Right renal cortex interstitium (tissue), 3 donors: ENCODE data around the gene CLCN5. TPM values are rescaled to one million over a fixed set of nuclear protein-coding genes. Genes with fewer than 3 reads are reported as not detected.

Experiments used
- polyA plus RNA-seq, 3 donors: library from polyadenylated mRNA; unstranded; fragments of 120-200 nt; gene quantifications; one replicate each; pipeline ENCODE4 v1.2.1, GENCODE V29; 2013; ENCODE audit not compliant: insufficient read length in 3 of 3

Gene CLCN5
- polyA plus RNA-seq, 3 donors: 79.6 to 84.0 (median 81.9) TPM

Other genes with a start within 250 kb of the CLCN5 start
- gene PAGE1, start 226.6 kb upstream of the CLCN5 start, polyA plus RNA-seq: not detected
- gene PAGE4, start 93.3 kb upstream of the CLCN5 start, polyA plus RNA-seq: 1 to 10 TPM in 1 of 3 donors, under 1 TPM in 2; 0.38 to 1.4 (median 0.62) TPM
- 10 to 100 TPM; 12.8 to 14.8 (median 14.3) TPM for gene USP27X, start 43.1 kb upstream of the CLCN5 start, polyA plus RNA-seq